ENCODE measurements around the gene E2F6.

The E2F6 gene

GRCh38 chr2:11492244-11492643, 26.3 kb upstream of the E2F6 start:
- H3K4me2 ChIP-seq (ENCODE audit: insufficient read depth, low read length, poor library complexity, severe bottlenecking) = no peak overlapping the region
- no peak overlapping the region for H2AK5ac ChIP-seq (ENCODE audit: low read depth, low read length)
- H2BK12ac ChIP-seq (ENCODE audit: low read length) = no peak overlapping the region
- H3K4me1 ChIP-seq (ENCODE audit: control insufficient read depth in 2 of 2, insufficient read depth in 1 of 2, low read depth in 1 of 2, low read length in 2 of 2) = peaks cover 20 to 24% of the 10 kb centered on the region in 2 donors
- H3K23ac ChIP-seq (ENCODE audit: low read depth, low read length, poor library complexity) = no peak overlapping the region
- no peak overlapping the region for H4K8ac ChIP-seq (ENCODE audit: low read depth, low read length)
- H3K79me1 ChIP-seq (ENCODE audit: low read depth, low read length) = peaks cover 9% of the 10 kb centered on the region
- H3K4ac ChIP-seq (ENCODE audit: low read length) = no peak overlapping the region
- no CpG with 5 or more reads among the region's 3 CpGs for WGBS, 2 donors (ENCODE audit: extremely low coverage in 2 of 2, insufficient read length in 2 of 2, insufficient replicate concordance in 1 of 2)
- no peak overlapping the region for H4K91ac ChIP-seq (ENCODE audit: low read depth, low read length, poor library complexity)
- no peaks in the 10 kb centered on the region for H3K27me3 ChIP-seq (ENCODE audit: control insufficient read depth in 3 of 3, insufficient read depth in 3 of 3, low read depth in 1 of 3, low read length in 3 of 3)
- no peak overlapping the region for H3K18ac ChIP-seq (ENCODE audit: low read length)
- no peak overlapping the region for H3K14ac ChIP-seq (ENCODE audit: low read length)
- H3K4me3 ChIP-seq (ENCODE audit: low read length in 2 of 2) = no peak overlapping the region
- H2BK120ac ChIP-seq (ENCODE audit: low read depth, low read length) = no peak overlapping the region
- H2AFZ ChIP-seq (ENCODE audit: low read length) = no peak overlapping the region
- no peak overlapping the region for H3K9ac ChIP-seq (ENCODE audit: low read depth, low read length, poor library complexity)
- no peak overlapping the region for H3K27ac ChIP-seq (replicated peaks; ENCODE audit: low read length)
- no peak overlapping the region for H2BK15ac ChIP-seq (ENCODE audit: low read length)
- H3K9me3 ChIP-seq (replicated peaks in 1 of 2; ENCODE audit: control insufficient read depth in 2 of 2, insufficient read depth in 1 of 2, low read depth in 1 of 2, low read length in 2 of 2) = peaks cover 2 to 63% of the 10 kb centered on the region in 2 donors
- no peak overlapping the region for H2BK5ac ChIP-seq (ENCODE audit: low read length)
- no peak for DNase-seq (ENCODE audit: low spot score)
- H3K36me3 ChIP-seq (replicated peaks in 1 of 2; ENCODE audit: control insufficient read depth in 2 of 2, insufficient read depth in 2 of 2, low read length in 2 of 2) = peaks cover 0 to 59% of the 10 kb centered on the region in 2 donors

- no peak for DNase-seq (ENCODE audit: low spot score)
- no peak overlapping the region for H3K18ac ChIP-seq (ENCODE audit: low read length)
- H3K36me3 ChIP-seq (replicated peaks in 1 of 2; ENCODE audit: control insufficient read depth in 2 of 2, insufficient read depth in 2 of 2, low read length in 2 of 2) = peaks cover 0 to 67% of the 10 kb centered on the region in 2 donors
- peaks cover 2 to 71% of the 10 kb centered on the region in 2 donors for H3K9me3 ChIP-seq (replicated peaks in 1 of 2; ENCODE audit: control insufficient read depth in 2 of 2, insufficient read depth in 1 of 2, low read depth in 1 of 2, low read length in 2 of 2)
- H3K14ac ChIP-seq (ENCODE audit: low read length) = no peak overlapping the region
- H4K91ac ChIP-seq (ENCODE audit: low read depth, low read length, poor library complexity) = no peak overlapping the region
- H3K79me1 ChIP-seq (ENCODE audit: low read depth, low read length) = peaks cover 9% of the 10 kb centered on the region
- no peaks in the 10 kb centered on the region for H3K27me3 ChIP-seq (ENCODE audit: control insufficient read depth in 3 of 3, insufficient read depth in 3 of 3, low read depth in 1 of 3, low read length in 3 of 3)
- no peak overlapping the region for H3K27ac ChIP-seq (replicated peaks; ENCODE audit: low read length)
- H3K4me2 ChIP-seq (ENCODE audit: insufficient read depth, low read length, poor library complexity, severe bottlenecking) = no peak overlapping the region
- H3K4me3 ChIP-seq (ENCODE audit: low read length in 2 of 2) = no peak overlapping the region
- H3K4me1 ChIP-seq (ENCODE audit: control insufficient read depth in 2 of 2, insufficient read depth in 1 of 2, low read depth in 1 of 2, low read length in 2 of 2) = peaks cover 16 to 20% of the 10 kb centered on the region in 2 donors
- H2BK5ac ChIP-seq (ENCODE audit: low read length) = no peak overlapping the region
- H2BK120ac ChIP-seq (ENCODE audit: low read depth, low read length) = no peak overlapping the region
- no peak overlapping the region for H2BK15ac ChIP-seq (ENCODE audit: low read length)
- no peak overlapping the region for H3K4ac ChIP-seq (ENCODE audit: low read length)
- H2BK12ac ChIP-seq (ENCODE audit: low read length) = no peak overlapping the region
- no CpG with 5 or more reads among the region's 3 CpGs for WGBS, 2 donors (ENCODE audit: extremely low coverage in 2 of 2, insufficient read length in 2 of 2, insufficient replicate concordance in 1 of 2)
- no peak overlapping the region for H2AK5ac ChIP-seq (ENCODE audit: low read depth, low read length)
- H3K9ac ChIP-seq (ENCODE audit: low read depth, low read length, poor library complexity) = no peak overlapping the region
- H3K23ac ChIP-seq (ENCODE audit: low read depth, low read length, poor library complexity) = no peak overlapping the region
- no peak overlapping the region for H2AFZ ChIP-seq (ENCODE audit: low read length)
- H4K8ac ChIP-seq (ENCODE audit: low read depth, low read length) = no peak overlapping the region
Measured at GRCh38 chr2:11491348-11491933, 25.5 kb upstream of the E2F6 start.

- Histone ChIP-seq H3K4me2 (ENCODE audit: insufficient read depth, low read length, poor library complexity, severe bottlenecking) (no peak overlapping the region), H3K14ac (ENCODE audit: low read length) (no peak overlapping the region), H3K79me1 (ENCODE audit: low read depth, low read length) (peaks cover 9% of the 10 kb centered on the region), H4K8ac (ENCODE audit: low read depth, low read length) (no peak overlapping the region), H2AK5ac (ENCODE audit: low read depth, low read length) (no peak overlapping the region), H2BK12ac (ENCODE audit: low read length) (no peak overlapping the region), H3K36me3 (replicated peaks in 1 of 2; ENCODE audit: control insufficient read depth in 2 of 2, insufficient read depth in 2 of 2, low read length in 2 of 2) (peaks cover 0 to 80% of the 10 kb centered on the region in 2 donors), H3K18ac (ENCODE audit: low read length) (no peak overlapping the region), H2BK5ac (ENCODE audit: low read length) (no peak overlapping the region), H4K91ac (ENCODE audit: low read depth, low read length, poor library complexity) (no peak overlapping the region), H3K23ac (ENCODE audit: low read depth, low read length, poor library complexity) (no peak overlapping the region), H3K4ac (ENCODE audit: low read length) (no peak overlapping the region), H3K27ac (replicated peaks; ENCODE audit: low read length) (no peak overlapping the region), H2AFZ (ENCODE audit: low read length) (no peak overlapping the region), H2BK120ac (ENCODE audit: low read depth, low read length) (no peak overlapping the region), H3K9ac (ENCODE audit: low read depth, low read length, poor library complexity) (no peak overlapping the region), H3K27me3 (ENCODE audit: control insufficient read depth in 3 of 3, insufficient read depth in 3 of 3, low read depth in 1 of 3, low read length in 3 of 3) (no peaks in the 10 kb centered on the region), H3K4me1 (ENCODE audit: control insufficient read depth in 2 of 2, insufficient read depth in 1 of 2, low read depth in 1 of 2, low read length in 2 of 2) (peaks cover 10 to 15% of the 10 kb centered on the region in 2 donors), H3K4me3 (ENCODE audit: low read length in 2 of 2) (no peak overlapping the region), H3K9me3 (replicated peaks in 1 of 2; ENCODE audit: control insufficient read depth in 2 of 2, insufficient read depth in 1 of 2, low read depth in 1 of 2, low read length in 2 of 2) (peaks cover 2 to 82% of the 10 kb centered on the region in 2 donors), H2BK15ac (ENCODE audit: low read length) (no peak overlapping the region)
- no peak for DNase-seq (ENCODE audit: low spot score)
- WGBS, 2 donors (ENCODE audit: extremely low coverage in 2 of 2, insufficient read length in 2 of 2, insufficient replicate concordance in 1 of 2) = no CpG with 5 or more reads among the region's 5 CpGs
Measured at GRCh38 chr2:11490194-11490593, 24.2 kb upstream of the E2F6 start.

GRCh38 chr2:11488809-11489208, 22.8 kb upstream of the E2F6 start:
- Histone ChIP-seq H2AK5ac (ENCODE audit: low read depth, low read length) (no peak overlapping the region), H3K18ac (ENCODE audit: low read length) (no peak overlapping the region), H4K91ac (ENCODE audit: low read depth, low read length, poor library complexity) (no peak overlapping the region), H4K8ac (ENCODE audit: low read depth, low read length) (no peak overlapping the region), H3K27me3 (ENCODE audit: control insufficient read depth in 3 of 3, insufficient read depth in 3 of 3, low read depth in 1 of 3, low read length in 3 of 3) (no peaks in the 10 kb centered on the region), H3K4ac (ENCODE audit: low read length) (no peak overlapping the region), H2BK120ac (ENCODE audit: low read depth, low read length) (no peak overlapping the region), H3K79me1 (ENCODE audit: low read depth, low read length) (peaks cover 9% of the 10 kb centered on the region), H3K14ac (ENCODE audit: low read length) (no peak overlapping the region), H2BK12ac (ENCODE audit: low read length) (no peak overlapping the region), H3K36me3 (replicated peaks in 1 of 2; ENCODE audit: control insufficient read depth in 2 of 2, insufficient read depth in 2 of 2, low read length in 2 of 2) (peaks cover 0 to 87% of the 10 kb centered on the region in 2 donors), H2AFZ (ENCODE audit: low read length) (no peak overlapping the region), H3K9ac (ENCODE audit: low read depth, low read length, poor library complexity) (no peak overlapping the region), H2BK15ac (ENCODE audit: low read length) (no peak overlapping the region), H3K23ac (ENCODE audit: low read depth, low read length, poor library complexity) (no peak overlapping the region), H3K4me3 (ENCODE audit: low read length in 2 of 2) (no peak overlapping the region), H2BK5ac (ENCODE audit: low read length) (no peak overlapping the region), H3K27ac (replicated peaks; ENCODE audit: low read length) (no peak overlapping the region), H3K4me2 (ENCODE audit: insufficient read depth, low read length, poor library complexity, severe bottlenecking) (no peak overlapping the region), H3K9me3 (replicated peaks in 1 of 2; ENCODE audit: control insufficient read depth in 2 of 2, insufficient read depth in 1 of 2, low read depth in 1 of 2, low read length in 2 of 2) (peaks cover 2 to 80% of the 10 kb centered on the region in 2 donors), H3K4me1 (ENCODE audit: control insufficient read depth in 2 of 2, insufficient read depth in 1 of 2, low read depth in 1 of 2, low read length in 2 of 2) (peaks cover 0 to 10% of the 10 kb centered on the region in 2 donors)
- WGBS, 2 donors (ENCODE audit: extremely low coverage in 2 of 2, insufficient read length in 2 of 2, insufficient replicate concordance in 1 of 2) = no CpG with 5 or more reads among the region's 3 CpGs
- no peak for DNase-seq (ENCODE audit: low spot score)
